PC-3 (cell line): Measurements from ENCODE around the gene OR10H5. TPM values are rescaled to one million over a fixed set of nuclear protein-coding genes. Genes with fewer than 3 reads are reported as not detected.

ENCODE experiments used
- ATAC-seq: fragments of 200-7000 bp; cut with Tn5 transposase; 2 replicates; pipeline ENCODE4 v1.9.1; 2020; ENCODE audit warnings: mild to moderate bottlenecking, moderate library complexity
- BruUV-seq: library from RNA; stranded (reverse); fragments of 400-500 nt; replicated peaks from 2 replicates; lab custom pipeline; 2021; lab: Mats Ljungman, UMichigan
- CTCF ChIA-PET: fragments of 300-600 bp; sonication (Branson Sonifier 250); formaldehyde crosslinking; loops from one replicate; lab custom pipeline; 2022; ENCODE audit warnings: antibody characterized with exemption; lab: Charles Lee
- POLR2A ChIA-PET: fragments of 300-600 bp; sonication (Branson Sonifier 250); formaldehyde crosslinking; loops from one replicate; lab custom pipeline; 2022; ENCODE audit warnings: antibody characterized with exemption; ENCODE audit not compliant: unreplicated experiment; lab: Charles Lee
- DNase-seq: peaks from one replicate; pipeline ENCODE4 v3.0.0-alpha.2; 2015
- H2AFZ ChIP-seq: fragments of 300-600 bp; sonication (generic); 2 replicates; pipeline ENCODE4 v1.6.0; 2016; ENCODE audit warnings: antibody characterized with exemption, low read length
- H3F3A ChIP-seq: fragments of 300-600 bp; sonication (generic); one replicate; pipeline ENCODE4 v1.6.0; 2017; ENCODE audit warnings: antibody characterized with exemption, low read length, control low read depth, mild to moderate bottlenecking; ENCODE audit not compliant: unreplicated experiment
- H3K27ac ChIP-seq: fragments of 300-600 bp; sonication (generic); 2 replicates; pipeline ENCODE4 v1.5.1; 2016; ENCODE audit warnings: mild to moderate bottlenecking, low read length
- H3K27me3 ChIP-seq: fragments of 300-600 bp; sonication (generic); 2 replicates; pipeline ENCODE4 v1.6.1; 2016; ENCODE audit warnings: low read length, mixed read lengths
- H3K36me3 ChIP-seq: fragments of 300-600 bp; sonication (generic); 2 replicates; pipeline ENCODE4 v1.6.1; 2016; ENCODE audit warnings: low read depth, mixed run types, low read length, mixed read lengths
- H3K4me1 ChIP-seq: fragments of 300-600 bp; sonication (generic); 2 replicates; pipeline ENCODE4 v1.5.1; 2016; ENCODE audit warnings: low read length; ENCODE audit not compliant: insufficient read depth
- H3K4me2 ChIP-seq: fragments of 300-600 bp; sonication (generic); 2 replicates; pipeline ENCODE4 v1.6.0; 2016; ENCODE audit warnings: low read length
- H3K4me3 ChIP-seq: fragments of 300-600 bp; sonication (generic); 2 replicates; pipeline ENCODE4 v1.5.1; 2016; ENCODE audit warnings: mild to moderate bottlenecking, low read length, mixed read lengths
- H3K79me2 ChIP-seq: fragments of 300-600 bp; sonication (generic); 2 replicates; pipeline ENCODE4 v1.6.1; 2017; ENCODE audit warnings: low read length, mixed read lengths
- H3K9ac ChIP-seq: fragments of 300-600 bp; sonication (generic); 2 replicates; pipeline ENCODE4 v1.6.0; 2016; ENCODE audit warnings: mild to moderate bottlenecking, low read length
- H3K9me2 ChIP-seq: fragments of 300-600 bp; sonication (generic); replicated peaks from 2 replicates; pipeline ENCODE4 v1.6.1; 2016; ENCODE audit warnings: mixed run types, low read length, mixed read lengths
- H3K9me3 ChIP-seq: fragments of 300-600 bp; sonication (generic); 2 replicates; pipeline ENCODE4 v1.6.1; 2016; ENCODE audit warnings: low read length, mixed read lengths
- H4K20me1 ChIP-seq: fragments of 300-600 bp; sonication (generic); 2 replicates; pipeline ENCODE4 v1.6.1; 2016; ENCODE audit warnings: low read length, mixed read lengths
- EZH2 ChIP-seq: fragments of 300-600 bp; sonication (generic); IDR thresholded peaks from one replicate; pipeline ENCODE4 v1.6.1; 2017; ENCODE audit warnings: antibody characterized with exemption, mild to moderate bottlenecking, low read length; ENCODE audit not compliant: unreplicated experiment
- EZH2phosphoT487 ChIP-seq: fragments of 300-600 bp; sonication (generic); IDR thresholded peaks from 2 replicates; pipeline ENCODE4 v1.6.1; 2018; ENCODE audit warnings: mild to moderate bottlenecking, antibody characterized with exemption, low read length, borderline replicate concordance
- intact Hi-C: fragments of 100-400 bp; cut with micrococcal nuclease; formaldehyde crosslinking; loops from 2 replicates; pipeline ENCODE4 v1.9.0; 2023
- total RNA-seq: library from RNA; depleted of rRNA; stranded (reverse); fragments of >200 nt; gene quantifications from 2 replicates; pipeline ENCODE4 v1.2.3, GENCODE V29; 2014
- TF ChIP-seq, protein P1 (sequence below): fragments of 300-600 bp; sonication (generic); conservative IDR thresholded peaks from 2 replicates; pipeline ENCODE4 v1.5.1; 2017; ENCODE audit warnings: antibody characterized with exemption, low read depth, mild to moderate bottlenecking, low read length

The OR10H5 gene
- total RNA-seq, 1 experiment from 2014 or later, result not detected

DNA sequence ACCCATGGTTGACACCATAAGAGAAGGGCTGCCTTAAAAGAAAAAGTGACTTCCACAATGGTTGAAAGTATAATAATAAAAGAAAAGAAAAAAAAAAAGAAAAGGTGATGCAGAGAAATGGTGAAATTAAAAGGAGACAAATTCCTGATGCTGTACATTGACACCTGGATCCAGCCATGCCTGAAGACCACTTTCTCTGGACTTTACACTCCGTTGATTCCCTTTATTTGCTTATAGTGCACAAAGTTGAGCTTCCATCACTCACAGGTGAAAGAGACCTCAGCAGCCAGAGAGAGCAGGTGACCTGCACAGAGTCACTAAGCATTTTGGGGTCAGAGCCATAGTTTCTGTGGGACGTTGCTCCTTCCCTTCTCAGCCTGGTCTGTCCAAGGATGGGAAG lies 12.2 kb upstream of the OR10H5 start:
- Histone ChIP-seq H3K4me1 (peaks cover under 1% of the 10 kb centered on the region; the same call in 1 of the 2 replicates), H3K36me3 (no peaks in the 10 kb centered on the region), H3K9me2 (no peaks in the 10 kb centered on the region), H4K20me1 (no peaks in the 10 kb centered on the region), H3K9ac (no peak overlapping the region), H3K27me3 (peaks cover 12% of the 10 kb centered on the region; the same call in 1 of the 2 replicates), H2AFZ (no peak overlapping the region), H3K4me2 (no peak overlapping the region), H3F3A (no peaks in the 10 kb centered on the region), H3K9me3 (no peaks in the 10 kb centered on the region), H3K27ac (no peak overlapping the region), H3K4me3 (no peak overlapping the region), H3K79me2 (no peaks in the 10 kb centered on the region)
- CTCF ChIA-PET, result no interaction called here
- POLR2A ChIA-PET, result no interaction called here
- intact Hi-C loops, result no loop called here
- TF ChIP-seq, protein P1, sequence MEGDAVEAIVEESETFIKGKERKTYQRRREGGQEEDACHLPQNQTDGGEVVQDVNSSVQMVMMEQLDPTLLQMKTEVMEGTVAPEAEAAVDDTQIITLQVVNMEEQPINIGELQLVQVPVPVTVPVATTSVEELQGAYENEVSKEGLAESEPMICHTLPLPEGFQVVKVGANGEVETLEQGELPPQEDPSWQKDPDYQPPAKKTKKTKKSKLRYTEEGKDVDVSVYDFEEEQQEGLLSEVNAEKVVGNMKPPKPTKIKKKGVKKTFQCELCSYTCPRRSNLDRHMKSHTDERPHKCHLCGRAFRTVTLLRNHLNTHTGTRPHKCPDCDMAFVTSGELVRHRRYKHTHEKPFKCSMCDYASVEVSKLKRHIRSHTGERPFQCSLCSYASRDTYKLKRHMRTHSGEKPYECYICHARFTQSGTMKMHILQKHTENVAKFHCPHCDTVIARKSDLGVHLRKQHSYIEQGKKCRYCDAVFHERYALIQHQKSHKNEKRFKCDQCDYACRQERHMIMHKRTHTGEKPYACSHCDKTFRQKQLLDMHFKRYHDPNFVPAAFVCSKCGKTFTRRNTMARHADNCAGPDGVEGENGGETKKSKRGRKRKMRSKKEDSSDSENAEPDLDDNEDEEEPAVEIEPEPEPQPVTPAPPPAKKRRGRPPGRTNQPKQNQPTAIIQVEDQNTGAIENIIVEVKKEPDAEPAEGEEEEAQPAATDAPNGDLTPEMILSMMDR, result no peak
- TF ChIP-seq EZH2 (no peak), EZH2phosphoT487 (no peak)
- ATAC-seq, result no peak
- BruUV-seq, result no TSS peak
- DNase-seq, result no peak

DNA sequence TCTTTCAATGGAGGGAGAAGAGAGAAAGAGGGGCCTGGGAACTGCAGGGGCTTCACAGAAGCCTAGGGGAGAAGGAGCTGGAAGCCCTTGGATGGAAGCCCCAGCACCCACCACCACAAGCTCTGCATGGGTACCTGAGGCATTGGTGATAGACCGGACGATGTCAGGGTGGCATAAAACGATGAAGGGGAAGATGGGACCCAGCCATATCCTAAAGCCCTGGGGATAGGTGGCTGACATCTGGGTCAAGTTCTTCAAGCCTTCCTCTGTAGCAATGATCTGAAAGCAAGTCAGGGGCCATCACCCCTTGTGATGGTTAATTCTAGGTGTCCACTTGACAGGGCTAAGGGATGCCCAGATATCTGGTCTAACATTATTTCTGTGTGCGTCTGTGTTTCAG lies 11.2 kb upstream of the OR10H5 start:
- Histone ChIP-seq H3F3A (no peaks in the 10 kb centered on the region), H3K9me2 (no peaks in the 10 kb centered on the region), H3K4me3 (no peak overlapping the region), H3K9ac (no peak overlapping the region), H4K20me1 (no peaks in the 10 kb centered on the region), H3K27ac (no peak overlapping the region), H3K79me2 (no peaks in the 10 kb centered on the region), H2AFZ (no peak overlapping the region), H3K9me3 (no peaks in the 10 kb centered on the region), H3K4me2 (no peak overlapping the region), H3K36me3 (no peaks in the 10 kb centered on the region), H3K27me3 (peaks cover 12% of the 10 kb centered on the region; the same call in 1 of the 2 replicates), H3K4me1 (peaks cover 3% of the 10 kb centered on the region; the same call in 1 of the 2 replicates)
- BruUV-seq, result no TSS peak
- no peak for DNase-seq
- POLR2A ChIA-PET, result no interaction called here
- ATAC-seq, result no peak
- intact Hi-C loops, result no loop called here
- CTCF ChIA-PET, result no interaction called here
- TF ChIP-seq, protein P1, result no peak
- TF ChIP-seq EZH2phosphoT487, result no peak
- no peak for TF ChIP-seq EZH2

DNA sequence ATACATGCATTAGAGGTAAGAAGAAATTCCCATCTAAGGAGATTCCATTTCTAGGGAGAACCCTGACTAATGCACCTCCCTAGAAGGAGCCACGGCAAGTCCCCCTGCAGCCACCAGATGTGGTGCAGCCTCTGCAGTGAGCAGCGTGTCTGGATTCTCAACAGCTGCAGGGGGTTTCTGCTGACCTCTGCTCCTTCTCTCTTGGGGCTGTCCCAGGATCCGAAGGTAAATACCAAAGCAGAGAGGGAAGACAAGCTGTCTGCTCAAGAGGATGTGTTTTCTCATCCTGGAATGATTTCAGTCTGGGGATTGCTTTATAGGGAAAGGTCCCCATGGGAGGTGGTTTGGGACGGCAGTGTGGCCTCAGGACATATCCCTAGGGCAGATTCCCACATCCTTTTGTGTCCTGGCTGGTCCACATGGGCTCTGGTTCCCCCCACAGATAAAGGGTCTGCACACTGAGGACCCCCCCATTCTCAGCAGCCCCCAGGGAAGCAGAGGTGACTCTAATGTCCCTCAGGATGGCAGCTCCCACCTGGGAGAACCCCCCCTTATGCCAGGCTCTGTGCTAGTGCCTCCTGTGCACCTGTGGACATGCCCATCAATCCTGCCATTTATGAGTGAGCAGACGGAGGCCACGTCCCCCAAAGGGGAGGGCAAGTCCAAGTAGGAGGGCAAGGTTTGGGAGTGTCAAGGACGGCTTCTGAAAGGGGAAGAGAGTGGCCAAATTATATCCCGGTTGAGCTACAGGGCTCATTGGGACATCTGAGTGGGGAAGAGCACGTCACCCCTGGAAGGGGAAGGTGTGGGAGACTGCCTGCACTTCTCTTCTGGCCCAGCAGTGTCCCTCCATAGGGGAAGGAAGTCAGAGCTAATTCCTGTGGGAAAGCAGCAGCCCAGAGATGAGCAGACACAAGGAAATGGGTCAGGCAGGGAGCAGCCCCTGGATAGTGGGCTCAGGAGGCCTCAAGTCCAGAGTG lies 10.2 kb upstream of the OR10H5 start:
- no peaks in the 10 kb centered on the region for H3K9me3 ChIP-seq
- TF ChIP-seq, protein P1, result no peak
- TF ChIP-seq EZH2 (no peak), EZH2phosphoT487 (no peak)
- H3K36me3 ChIP-seq, result no peaks in the 10 kb centered on the region
- ChIA-PET POLR2A (no interaction called here), CTCF (no interaction called here)
- no peak overlapping the region for H3K9ac ChIP-seq
- no peak overlapping the region for H3K27ac ChIP-seq
- no peak for DNase-seq
- H3K27me3 ChIP-seq, result peaks cover 12% of the 10 kb centered on the region; the same call in 1 of the 2 replicates
- H3K4me1 ChIP-seq, result peaks cover 3% of the 10 kb centered on the region; the same call in 1 of the 2 replicates
- no peaks in the 10 kb centered on the region for H3K9me2 ChIP-seq
- no peaks in the 10 kb centered on the region for H4K20me1 ChIP-seq
- no peak for ATAC-seq
- no peak overlapping the region for H2AFZ ChIP-seq
- BruUV-seq, result no TSS peak
- H3K4me2 ChIP-seq, result no peak overlapping the region
- no peaks in the 10 kb centered on the region for H3K79me2 ChIP-seq
- H3K4me3 ChIP-seq, result no peak overlapping the region
- intact Hi-C loops, result no loop called here
- H3F3A ChIP-seq, result no peaks in the 10 kb centered on the region
